HG02678 (cell line): ENCODE measurements around the gene CHD2.

ENCODE experiments used
- ATAC-seq: cut with Tn5 transposase; IDR thresholded peaks from one replicate; pipeline ENCODE4 v1.9.1; 2021; ENCODE audit warnings: mild to moderate bottlenecking, moderate library complexity; ENCODE audit not compliant: unreplicated experiment

CHD2 gene

GRCh38 chr15:92928225-92928750, 28.2 kb downstream of the CHD2 start:
- no peak for ATAC-seq

GRCh38 chr15:92929002-92929401, 28.9 kb downstream of the CHD2 start:
- ATAC-seq, result no peak

- no peak for ATAC-seq
These were observed 30.0 kb downstream of the CHD2 start for GRCh38 chr15:92930054-92930621.

GRCh38 chr15:92930776-92931175, 30.7 kb downstream of the CHD2 start:
- ATAC-seq, result no peak

GRCh38 chr15:92932946-92933649, 33.0 kb downstream of the CHD2 start:
- ATAC-seq, result no peak

- ATAC-seq, result no peak
These were observed 33.7 kb downstream of the CHD2 start for GRCh38 chr15:92933831-92934230.

GRCh38 chr15:92934716-92935115, 34.6 kb downstream of the CHD2 start:
- ATAC-seq, result no peak

- ATAC-seq, result no peak
These were observed 36.0 kb downstream of the CHD2 start for GRCh38 chr15:92936138-92936537.

- no peak for ATAC-seq
These were observed 36.6 kb downstream of the CHD2 start for GRCh38 chr15:92936693-92937092.

- no peak for ATAC-seq
These were observed 37.8 kb downstream of the CHD2 start for GRCh38 chr15:92937901-92938300.

GRCh38 chr15:92938387-92938786, 38.3 kb downstream of the CHD2 start:
- ATAC-seq, result no peak

GRCh38 chr15:92941668-92942067, 41.5 kb downstream of the CHD2 start:
- no peak for ATAC-seq

- ATAC-seq, result no peak
These were observed 42.6 kb downstream of the CHD2 start for GRCh38 chr15:92942706-92943105.

GRCh38 chr15:92943581-92943980, 43.5 kb downstream of the CHD2 start:
- no peak for ATAC-seq

GRCh38 chr15:92944946-92945521, 44.9 kb downstream of the CHD2 start:
- no peak for ATAC-seq

GRCh38 chr15:92947071-92947730, 47.1 kb downstream of the CHD2 start:
- no peak for ATAC-seq

- ATAC-seq, result no peak
These were observed 49.6 kb downstream of the CHD2 start for GRCh38 chr15:92949604-92950249.

- ATAC-seq, result no peak
These were observed 51.8 kb downstream of the CHD2 start for GRCh38 chr15:92951800-92952457.

GRCh38 chr15:92952458-92952850, 52.3 kb downstream of the CHD2 start:
- ATAC-seq, result no peak

GRCh38 chr15:92953566-92953965, 53.4 kb downstream of the CHD2 start:
- no peak for ATAC-seq

- ATAC-seq, result no peak
These were observed 53.9 kb downstream of the CHD2 start for GRCh38 chr15:92954002-92954401.
